Posterior vena cava (tissue), 2 donors: Measurements from ENCODE around the gene ZNF622. TPM values are rescaled to one million over a fixed set of nuclear protein-coding genes. Genes with fewer than 3 reads are reported as not detected.
A peak's percentile ranks its signal among the peaks of the same experiment; 100 is the strongest.

ENCODE experiments used
- DNase-seq: peaks from one replicate; pipeline ENCODE4 v3.0.0-alpha.2; 2020; ENCODE audit warnings: low spot score
- intact Hi-C, 2 donors: fragments of 100-400 bp; cut with DNase I; formaldehyde crosslinking; loops; one replicate each; pipeline versions ENCODE4 v1.14.1 to v1.14.2; 2022 to 2023
- long read RNA-seq, 2 donors: library from polyadenylated mRNA; unstranded; transcript quantifications; one replicate each; pipeline ENCODE4 v2.0.0, GENCODE V29; 2020 to 2021
- total RNA-seq, 2 donors: library from RNA; stranded (reverse); fragmentation: NEBNext Ultra II Directional; extraction: Animal tissue kit (Norgen Biotek cat#: 25700); gene quantifications; one replicate each; pipeline ENCODE4 v1.2.1, GENCODE V29; 2021
- donor health status: DM: yes; HTN: yes; CAD: no.
- donor health status: DM: yes; HTN: yes; CAD: no.

Gene ZNF622
- 10 to 100 TPM; 18.7 to 21.9 TPM for total RNA-seq
- long read RNA-seq, donor 1, transcript ZNF622-201 (6 exons, 1,699 nt) = major isoform, 6 of 8 reads
- long read RNA-seq, donor 1, partial matches to known transcripts = 2 of 8 reads
- long read RNA-seq, donor 1, other reads (novel, unspliced or antisense) = 0 of 8 reads
- long read RNA-seq, donor 2, transcript ZNF622-201 (6 exons, 1,699 nt) = major isoform, 113 of 118 reads
- long read RNA-seq, donor 2, partial matches to known transcripts = 3 of 118 reads
- long read RNA-seq, donor 2, other reads (novel, unspliced or antisense) = 2 of 118 reads

GRCh38 chr5:16465544-16466432, at the start of gene ZNF622:
TSS of gene ZNF622 (minus strand) at chr5:16465800. CDS start at chr5:16465665, 135 bp downstream.
- DNase-seq = peak; percentile 97
- intact Hi-C loops = no loop called here

GRCh38 chr5:16510098-16510497, 44.5 kb upstream of the ZNF622 start:
- DNase-seq = no peak
- intact Hi-C loops = no loop called here

GRCh38 chr5:16508730-16509531, 43.3 kb upstream of the ZNF622 start:
- no peak for DNase-seq
- intact Hi-C loops = no loop called here

- no peak for DNase-seq
- intact Hi-C loops = no loop called here
Measured at GRCh38 chr5:16507716-16508115, 42.1 kb upstream of the ZNF622 start.

GRCh38 chr5:16505904-16506303, 40.3 kb upstream of the ZNF622 start:
- DNase-seq = no peak
- intact Hi-C loops = no loop called here

- intact Hi-C loops = no loop called here
- no peak for DNase-seq
Measured at GRCh38 chr5:16505140-16505891, 39.7 kb upstream of the ZNF622 start.

GRCh38 chr5:16504571-16504970, 39.0 kb upstream of the ZNF622 start:
- DNase-seq = no peak
- intact Hi-C loops = loop anchor here in 1 of 2 donors (5.0 kb wide), 1 partner anchor 953 kb away; no protein-coding TSS in a partner anchor

GRCh38 chr5:16502866-16503265, 37.3 kb upstream of the ZNF622 start:
- intact Hi-C loops = loop anchor here in 1 of 2 donors (5.0 kb wide), 1 partner anchor 954 kb away; no protein-coding TSS in a partner anchor
- DNase-seq = no peak

GRCh38 chr5:16500024-16500423, 34.4 kb upstream of the ZNF622 start:
- intact Hi-C loops = loop anchor here in 1 of 2 donors (5.0 kb wide), 1 partner anchor 957 kb away; no protein-coding TSS in a partner anchor
- no peak for DNase-seq

GRCh38 chr5:16497546-16497945, 31.9 kb upstream of the ZNF622 start:
- no peak for DNase-seq
- intact Hi-C loops = loop anchor here in 1 of 2 donors (10.0 kb wide), 1 partner anchor 57 kb away; no protein-coding TSS in a partner anchor

- no peak for DNase-seq
- intact Hi-C loops = loop anchor here in 1 of 2 donors (10.0 kb wide), 1 partner anchor 62 kb away; no protein-coding TSS in a partner anchor
Measured at GRCh38 chr5:16493261-16493660, 27.7 kb upstream of the ZNF622 start.

GRCh38 chr5:16492398-16493140, 27.0 kb upstream of the ZNF622 start:
- no peak for DNase-seq
- intact Hi-C loops = loop anchor here in 1 of 2 donors (10.0 kb wide), 1 partner anchor 62 kb away; no protein-coding TSS in a partner anchor

- intact Hi-C loops = loop anchor here in 1 of 2 donors (10.0 kb wide), 1 partner anchor 64 kb away; no protein-coding TSS in a partner anchor
Measured at GRCh38 chr5:16490911-16491310, 25.3 kb upstream of the ZNF622 start.

GRCh38 chr5:16489322-16489791, 23.8 kb upstream of the ZNF622 start:
- intact Hi-C loops = no loop called here
- DNase-seq = no peak

More at GRCh38 chr5:16490911-16491310, 25.3 kb upstream of the ZNF622 start:
- no peak for DNase-seq

GRCh38 chr5:16487456-16487855, 21.9 kb upstream of the ZNF622 start:
- no peak for DNase-seq
- intact Hi-C loops = no loop called here

- intact Hi-C loops = no loop called here
- DNase-seq = no peak
Measured at GRCh38 chr5:16486711-16487111, 21.1 kb upstream of the ZNF622 start.

- intact Hi-C loops = no loop called here
- DNase-seq = no peak
Measured at GRCh38 chr5:16485656-16486055, 20.1 kb upstream of the ZNF622 start.

- intact Hi-C loops = no loop called here
- no peak for DNase-seq
Measured at GRCh38 chr5:16484081-16484480, 18.5 kb upstream of the ZNF622 start.
